Pancreas (tissue), 10 donors: Measurements from ENCODE around the gene RPL11. TPM values are rescaled to one million over a fixed set of nuclear protein-coding genes. Genes with fewer than 3 reads are reported as not detected.

ENCODE experiments used
- ATAC-seq, 4 donors: fragments of 200-7000 bp; cut with Tn5 transposase; one replicate each; pipeline versions ENCODE4 v1.8.0 to v1.9.1; 2020; ENCODE audit warnings: mild to moderate bottlenecking in 4 of 4, moderate library complexity in 4 of 4
- DNase-seq, 6 donors: peaks; one replicate each; pipeline ENCODE4 v3.0.0-alpha.2; 2020
- FAIRE-seq: peaks from 2 replicates; lab custom pipeline; 2012; peaks lifted over from hg19 to GRCh38; lab: Jason Lieb, UNC
- H3K27ac ChIP-seq, 4 donors: fragments of 200-600 bp; sonication (generic); 1 replicate in 3 of 4; 2 replicates in 1 of 4; pipeline versions ENCODE4 v1.5.0 to v1.8.0; 2020
- H3K27me3 ChIP-seq, 4 donors: fragments of 200-600 bp; one replicate each; pipeline ENCODE4 v1.8.0; 2021
- H3K36me3 ChIP-seq, 3 donors: fragments of 200-600 bp; sonication (generic) in 1 of 3; one replicate each; pipeline versions ENCODE4 v1.5.0 to v1.8.0; 2020 to 2021
- H3K4me1 ChIP-seq, 3 donors: fragments of 200-600 bp; one replicate each; pipeline ENCODE4 v1.8.0; 2021
- H3K4me3 ChIP-seq, 4 donors: fragments of 200-600 bp; sonication (generic) in 2 of 4; one replicate each; pipeline versions ENCODE4 v1.5.0 to v1.8.0; 2020 to 2021
- H3K9me3 ChIP-seq, 4 donors: fragments of 200-600 bp; one replicate each; pipeline ENCODE4 v1.8.0; 2021
- CTCF ChIP-seq, 4 donors: fragments of 200-600 bp; sonication (generic) in 3 of 4; IDR thresholded peaks; one replicate each; pipeline versions ENCODE4 v1.5.0 to v1.8.0; 2021; ENCODE audit warnings: antibody characterized with exemption in 4 of 4
- WGBS, 2 donors: extraction: QIAGEN DNeasy Blood & Tissue Kit; methylation state at CpG; one replicate each; pipeline ENCODE4 v1.1.7; 2013; 5-methylcytosine and 5-hydroxymethylcytosine counted together
- intact Hi-C, 3 donors: fragments of 100-400 bp; cut with DNase I; formaldehyde crosslinking; loops; one replicate each; pipeline versions ENCODE4 v1.11.1 to v1.14.2; 2022
- polyA plus RNA-seq, 2 donors: library from polyadenylated mRNA; stranded (reverse); fragments of 200-250 nt; gene quantifications; one replicate each; pipeline ENCODE4 v1.2.3, GENCODE V29; 2013
- total RNA-seq, 6 donors: library from RNA; stranded (reverse); fragmentation: NEBNext Ultra II Directional in 4 of 6; extraction: Animal tissue kit (Norgen Biotek cat#: 25700) in 4 of 6; gene quantifications; one replicate each; pipeline versions ENCODE4 v1.2.1 to v1.2.4, GENCODE V29; 2021 to 2023
- donor health status: healthy with polysubstance abuse.
- donor health status: DM: no; HTN: no; CAD: no; lungs with moderate emphysema.
- donor health status: DM: no; HTN: no; CAD: no.
- donor health status: control.
- donor health status: control.
- donor health status: Bipolar disorder and iron deficiency.
- donor health status: DM: yes; HTN: yes; CAD: no.
- donor health status: DM: no; HTN: no; CAD: no.
- donor health status: DM: no; HTN: no; CAD: no.
- donor health status: DM: yes; HTN: yes; CAD: no.

Gene RPL11
- total and polyA plus RNA-seq, 8 donors: 511 to 1,484 (median 734) TPM

- FAIRE-seq (no peak), DNase-seq (peak in 3 of 6 donors; percentile 52 to 84 (median 54)), ATAC-seq (peak; percentile 44 to 93 (median 77))
- no peak for TF ChIP-seq CTCF (IDR thresholded peaks at IDR 0.05)
- H3K4me3 ChIP-seq: no peak overlapping the region
- H3K4me1 ChIP-seq: no peaks in the 10 kb centered on the region
- intact Hi-C loops: no loop called here
- H3K36me3 ChIP-seq: no peaks in the 10 kb centered on the region
- H3K9me3 ChIP-seq: no peaks in the 10 kb centered on the region
- no peaks in the 10 kb centered on the region for H3K27me3 ChIP-seq
- H3K27ac ChIP-seq: no peak overlapping the region
- WGBS, 2 donors: 56 to 65% methylated on average over 7 of the region's 7 CpGs
These were observed 40.4 kb upstream of the RPL11 start for GRCh38 chr1:23651069-23651808.

GRCh38 chr1:23657659-23658275 is 33.8 kb upstream of the RPL11 start:
- H3K4me3 ChIP-seq: no peak overlapping the region
- FAIRE-seq (no peak), ATAC-seq (peak; percentile 55 to 90 (median 80)), DNase-seq (peak in 4 of 6 donors; percentile 20 to 76 (median 58))
- peak; percentile 50 to 77 (median 54) for TF ChIP-seq CTCF (IDR thresholded peaks at IDR 0.05)
- WGBS, 2 donors: 50 to 53% methylated on average over 7 of the region's 7 CpGs
- H3K27me3 ChIP-seq: no peaks in the 10 kb centered on the region
- no peaks in the 10 kb centered on the region for H3K36me3 ChIP-seq
- intact Hi-C loops: no loop called here
- H3K27ac ChIP-seq: no peak overlapping the region
- H3K9me3 ChIP-seq: no peaks in the 10 kb centered on the region
- H3K4me1 ChIP-seq: no peaks in the 10 kb centered on the region

- H3K36me3 ChIP-seq: no peaks in the 10 kb centered on the region
- DNase-seq (no peak), FAIRE-seq (no peak), ATAC-seq (no peak)
- H3K27ac ChIP-seq: no peak overlapping the region
- no peak for TF ChIP-seq CTCF (IDR thresholded peaks at IDR 0.05)
- H3K4me1 ChIP-seq: no peaks in the 10 kb centered on the region
- intact Hi-C loops: no loop called here
- H3K9me3 ChIP-seq: no peaks in the 10 kb centered on the region
- WGBS, 2 donors: 68 to 82% methylated on average over 9 of the region's 9 CpGs
- H3K4me3 ChIP-seq: no peak overlapping the region
- no peaks in the 10 kb centered on the region for H3K27me3 ChIP-seq
These were observed 30.9 kb upstream of the RPL11 start for GRCh38 chr1:23660671-23661070.

GRCh38 chr1:23661887-23662286 is 29.7 kb upstream of the RPL11 start:
- whole genome bisulfite sequencing, 2 donors: 79 to 80% methylated on average over 4 of the region's 4 CpGs
- H3K27me3 ChIP-seq: no peaks in the 10 kb centered on the region
- H3K36me3 ChIP-seq: no peaks in the 10 kb centered on the region
- no peak for TF ChIP-seq CTCF (IDR thresholded peaks at IDR 0.05)
- DNase-seq: no peak
- H3K4me3 ChIP-seq: no peak overlapping the region
- no peak for FAIRE-seq
- no peak overlapping the region for H3K27ac ChIP-seq
- no peak for ATAC-seq
- intact Hi-C loops: no loop called here
- H3K9me3 ChIP-seq: no peaks in the 10 kb centered on the region
- H3K4me1 ChIP-seq: no peaks in the 10 kb centered on the region
